Upper lobe of left lung (tissue), 4 donors: ENCODE results near the gene CCDC92.

Experiments
- EP300 ChIP-seq, 4 donors: sonication (generic); formaldehyde crosslinking; IDR thresholded peaks; one replicate each; pipeline ENCODE4 v1.5.1; 2017; ENCODE audit warnings: antibody characterized with exemption in 4 of 4, control low read depth in 2 of 4
- POLR2A ChIP-seq, 4 donors: fragments of 450-650 bp; IDR thresholded peaks; one replicate each; pipeline ENCODE4 v1.5.1; 2016 to 2017; ENCODE audit warnings: antibody characterized with exemption in 4 of 4, mild to moderate bottlenecking in 2 of 4
- POLR2AphosphoS5 ChIP-seq, 2 donors: sonication (generic); formaldehyde crosslinking; IDR thresholded peaks; one replicate each; pipeline ENCODE4 v1.5.1; 2017; ENCODE audit warnings: antibody characterized with exemption in 2 of 2
- TF ChIP-seq, protein P1 (sequence below), 6 experiments: fragments of 450-650 bp in 4 of 6; fragments of 200-600 bp in 2 of 6; sonication (generic) in 2 of 6; IDR thresholded peaks; one replicate each; pipeline ENCODE4 v1.5.1; 2016 to 2019; ENCODE audit warnings: antibody characterized with exemption in 6 of 6

DNA sequence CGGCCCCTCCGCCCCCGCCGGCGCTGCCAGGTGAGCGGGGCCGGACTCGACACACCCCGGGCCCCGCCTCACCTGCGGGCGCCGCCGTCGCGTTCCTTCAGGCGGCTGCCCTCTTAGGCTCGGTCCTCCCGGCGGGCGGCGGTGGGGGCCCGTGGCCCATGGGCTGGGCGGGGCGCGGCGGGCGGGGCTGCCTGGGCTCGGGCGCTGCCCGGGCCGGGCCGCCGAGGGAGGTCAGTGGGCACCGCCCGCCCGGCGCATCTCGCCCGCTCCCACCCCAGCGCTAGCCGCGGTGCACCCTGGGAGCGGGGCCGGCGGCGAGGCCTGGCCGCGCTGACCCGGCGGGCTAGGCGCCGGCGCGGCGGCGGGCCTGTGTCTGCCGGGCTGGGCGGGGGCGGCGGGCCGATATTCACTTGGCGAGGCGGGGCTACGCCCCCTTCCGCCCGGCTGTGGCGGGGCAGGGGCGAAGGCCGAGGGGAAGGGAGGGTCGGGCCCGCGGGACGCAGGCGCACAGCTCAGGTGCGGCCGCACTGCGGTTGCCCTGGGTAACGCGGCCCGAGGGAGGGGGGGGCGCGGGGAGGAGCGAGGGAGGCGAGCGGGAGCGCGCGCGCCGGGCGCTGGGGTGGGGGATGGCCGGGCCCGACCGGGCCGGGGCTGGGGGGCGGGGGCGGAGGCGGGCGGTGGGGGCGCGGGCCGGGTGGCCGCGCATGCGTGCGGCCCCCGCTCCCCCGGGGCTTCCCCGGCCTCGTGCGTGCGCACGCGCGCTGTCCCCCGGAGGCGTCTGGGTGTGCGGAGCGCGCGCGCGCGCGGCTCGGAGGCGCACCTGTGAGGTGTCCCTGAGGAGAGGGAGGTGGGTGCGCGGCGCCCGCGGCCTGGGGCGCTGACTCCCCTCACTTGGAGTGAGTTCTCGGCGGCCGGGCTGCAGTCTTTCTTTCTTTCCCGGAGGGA lies at the start of gene CCDC92, which contains the start of gene ZNF664:
- TF ChIP-seq, protein P1, sequence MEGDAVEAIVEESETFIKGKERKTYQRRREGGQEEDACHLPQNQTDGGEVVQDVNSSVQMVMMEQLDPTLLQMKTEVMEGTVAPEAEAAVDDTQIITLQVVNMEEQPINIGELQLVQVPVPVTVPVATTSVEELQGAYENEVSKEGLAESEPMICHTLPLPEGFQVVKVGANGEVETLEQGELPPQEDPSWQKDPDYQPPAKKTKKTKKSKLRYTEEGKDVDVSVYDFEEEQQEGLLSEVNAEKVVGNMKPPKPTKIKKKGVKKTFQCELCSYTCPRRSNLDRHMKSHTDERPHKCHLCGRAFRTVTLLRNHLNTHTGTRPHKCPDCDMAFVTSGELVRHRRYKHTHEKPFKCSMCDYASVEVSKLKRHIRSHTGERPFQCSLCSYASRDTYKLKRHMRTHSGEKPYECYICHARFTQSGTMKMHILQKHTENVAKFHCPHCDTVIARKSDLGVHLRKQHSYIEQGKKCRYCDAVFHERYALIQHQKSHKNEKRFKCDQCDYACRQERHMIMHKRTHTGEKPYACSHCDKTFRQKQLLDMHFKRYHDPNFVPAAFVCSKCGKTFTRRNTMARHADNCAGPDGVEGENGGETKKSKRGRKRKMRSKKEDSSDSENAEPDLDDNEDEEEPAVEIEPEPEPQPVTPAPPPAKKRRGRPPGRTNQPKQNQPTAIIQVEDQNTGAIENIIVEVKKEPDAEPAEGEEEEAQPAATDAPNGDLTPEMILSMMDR (IDR thresholded peaks at IDR 0.05), result peak in 5 of 6 experiments; percentile 22 to 68 (median 49)
- TF ChIP-seq POLR2A (IDR thresholded peaks at IDR 0.05), result peak in 2 of 4 donors; percentile 26 to 67
- TF ChIP-seq POLR2AphosphoS5 (IDR thresholded peaks at IDR 0.05), result peak in 1 of 2 donors; percentile 46
- no peak for TF ChIP-seq EP300 (IDR thresholded peaks at IDR 0.05)
